ENCODE data around the gene FNDC3B. TPM values are rescaled to one million over a fixed set of nuclear protein-coding genes. Genes with fewer than 3 reads are reported as not detected.

Gene FNDC3B
- total and polyA plus RNA-seq, 9 of the 15 experiments (the other 6 are each of a cell fraction or from before 2014, with no cell fraction given), result 7.0 to 35.8 (median 16.2) TPM

- TF ChIP-seq HCFC1 (IDR thresholded peaks at IDR 0.05; ENCODE audit: low read depth, low read length) (no peak), U2AF1 (optimal IDR thresholded peaks at IDR 0.05; ENCODE audit: low read depth, low read length) (no peak), PKNOX1 (IDR thresholded peaks at IDR 0.05) (peak; percentile 34), MAFG (tag; conservative IDR thresholded peaks at IDR 0.05) (no peak), TBP (optimal IDR thresholded peaks at IDR 0.05; ENCODE audit: low read depth, low read length) (no peak)
These were observed 119.4 kb downstream of the FNDC3B start (continued) for GRCh38 chr3:172158741-172159140.

- FAIRE-seq (no peak), DNase-seq (ENCODE audit: extremely low read depth in 1 of 4, low spot score in 3 of 4) (no peak), ATAC-seq (no peak; the same call in 2 of the 3 replicates)
- Histone ChIP-seq H3K36me3 (ENCODE audit: control insufficient read depth, insufficient read depth, low read length) (peaks cover 3% of the 10 kb centered on the region; the same call in 1 of the 3 replicates), H3K9me1 (ENCODE audit: control insufficient read depth, insufficient read depth, low read length) (no peaks in the 10 kb centered on the region), H3K4me1 (replicated peaks in 1 of 2; ENCODE audit: control insufficient read depth in 2 of 2, insufficient read depth in 2 of 2, low read length in 2 of 2) (peaks cover 7 to 14% of the 10 kb centered on the region in 2 experiments; a peak in 3 of 5 replicates), H3K9me3 (replicated peaks; ENCODE audit: control insufficient read depth, insufficient read depth, low read depth, low read length) (no peaks in the 10 kb centered on the region), H3K9ac (ENCODE audit: insufficient read depth in 1 of 2, low read depth in 2 of 2, low read length in 2 of 2) (no peak overlapping the region), H3K4me3 (no peak overlapping the region), H4K20me1 (replicated peaks; ENCODE audit: control insufficient read depth, insufficient read depth, low read length) (no peaks in the 10 kb centered on the region; the same call in 1 of the 2 replicates), H2AFZ (ENCODE audit: low read depth, low read length) (no peak overlapping the region), H3K79me2 (ENCODE audit: control insufficient read depth, insufficient read depth, low read length) (peaks cover 72% of the 10 kb centered on the region), H3K27me3 (ENCODE audit: control insufficient read depth in 2 of 2, insufficient read depth in 2 of 2, low read length in 2 of 2) (no peaks in the 10 kb centered on the region), H3K4me2 (ENCODE audit: insufficient read depth, low read length) (no peak overlapping the region), H3K27ac (ENCODE audit: extremely low read depth, low read depth, low read length) (0 out of 3 replicates have a peak overlapping the region, but pooled peaks have one; percentile 1)
- 63% methylated on average over 1 of the region's 1 CpG for WGBS (ENCODE audit: insufficient coverage, low coverage, missing lambda C conversion rate)
- ChIA-PET POLR2A (interaction anchor here (1.4 to 2.0 kb wide), 4 partner anchors 9 to 118 kb away, joined by 3 to 6 read pairs (median 4); no protein-coding TSS in a partner anchor), CTCF (ENCODE audit: low intra/inter-chr PET ratio) (no interaction called here)
- BruUV-seq (replicated peaks), result no TSS peak
- in situ Hi-C loops (cut with MboI), result no loop called here
- TF ChIP-seq KAT7 (CRISPR knock-in tag; IDR thresholded peaks at IDR 0.05; ENCODE audit: borderline replicate concordance) (0 out of 2 replicates have a peak, but pooled peaks have one; percentile 20), NBN (IDR thresholded peaks at IDR 0.05; ENCODE audit: low read depth) (no peak), FOXA3 (CRISPR knock-in tag; conservative IDR thresholded peaks at IDR 0.05 in 1 of 2, IDR thresholded peaks at IDR 0.05 in 1 of 2) (0 out of 4 replicates have a peak, but pooled peaks of 1 of the 2 experiments have one; percentile 5)
- intact Hi-C loops (cut with micrococcal nuclease), result no loop called here
These were observed 120.0 kb downstream of the FNDC3B start for GRCh38 chr3:172159376-172159775.
